NCI-H69 (cell line): Measurements from ENCODE around the gene TP53I11.

Experiments used
- DNase-seq: peaks from one replicate; lab custom pipeline; 2025; lab: John Stamatoyannopoulos, UW

TP53I11 gene

GRCh38 chr11:44978274-44978960 is 27.7 kb upstream of the TP53I11 start:
- no peak for DNase-seq

- DNase-seq: peak; percentile 66
Measured at GRCh38 chr11:44977493-44977984, 26.9 kb upstream of the TP53I11 start.

- DNase-seq: peak; percentile 33
Measured at GRCh38 chr11:44976576-44976975, 25.9 kb upstream of the TP53I11 start.

DNA sequence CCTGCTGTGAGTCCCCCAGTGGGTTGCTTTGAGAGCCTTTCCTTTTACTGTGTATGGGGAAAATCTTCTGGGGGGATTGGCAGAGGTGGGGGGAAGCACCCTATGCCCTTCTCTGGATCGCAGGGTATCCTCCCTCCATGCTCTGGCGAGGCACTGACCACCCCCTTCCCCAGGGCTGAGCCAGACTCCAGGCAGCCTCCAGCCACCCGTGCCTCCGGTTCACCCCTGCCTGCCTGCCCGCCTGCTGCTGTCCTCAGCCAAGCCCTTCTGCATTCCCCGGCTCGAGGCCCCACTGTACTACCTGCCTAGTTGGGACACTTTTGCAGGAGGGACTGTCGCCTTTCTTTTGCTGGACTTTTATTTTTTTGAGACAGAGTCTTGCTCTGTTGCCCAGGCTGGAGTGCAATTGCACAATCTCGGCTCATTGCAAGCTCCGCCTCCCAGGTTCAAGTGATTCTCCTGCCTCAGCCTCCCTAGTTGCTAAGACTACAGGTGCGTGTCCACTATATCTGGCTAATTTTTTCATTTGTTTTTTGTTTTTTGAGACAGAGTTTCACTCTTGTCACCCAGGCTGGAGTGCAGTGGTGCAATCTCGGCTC is 23.8 kb upstream of the TP53I11 start:
- DNase-seq: no peak

GRCh38 chr11:44973632-44974401 is 23.1 kb upstream of the TP53I11 start:
- peak; percentile 64 for DNase-seq

- no peak for DNase-seq
Measured at GRCh38 chr11:44972746-44973435, 22.2 kb upstream of the TP53I11 start.

GRCh38 chr11:44971185-44971584 is 20.5 kb upstream of the TP53I11 start:
- DNase-seq: no peak

DNA sequence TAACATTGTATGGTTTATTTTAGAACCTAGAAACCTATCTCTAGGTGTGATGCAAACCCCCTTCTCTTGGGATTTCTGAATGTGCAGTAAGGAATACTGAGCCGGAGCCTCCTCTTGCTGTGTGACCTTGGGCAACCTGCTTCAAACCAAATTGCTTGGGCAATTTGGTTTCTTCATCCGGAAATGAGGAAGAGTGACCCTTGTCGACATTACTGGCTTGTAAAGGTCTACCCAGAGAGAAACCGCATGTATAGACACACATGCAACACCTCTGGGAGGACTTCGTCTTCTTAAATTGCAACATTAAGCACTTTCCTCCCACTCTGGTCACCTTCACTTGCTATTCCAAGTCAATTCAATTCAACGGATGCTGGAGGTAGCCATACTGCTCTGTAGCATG is 19.6 kb upstream of the TP53I11 start:
- DNase-seq: no peak

DNA sequence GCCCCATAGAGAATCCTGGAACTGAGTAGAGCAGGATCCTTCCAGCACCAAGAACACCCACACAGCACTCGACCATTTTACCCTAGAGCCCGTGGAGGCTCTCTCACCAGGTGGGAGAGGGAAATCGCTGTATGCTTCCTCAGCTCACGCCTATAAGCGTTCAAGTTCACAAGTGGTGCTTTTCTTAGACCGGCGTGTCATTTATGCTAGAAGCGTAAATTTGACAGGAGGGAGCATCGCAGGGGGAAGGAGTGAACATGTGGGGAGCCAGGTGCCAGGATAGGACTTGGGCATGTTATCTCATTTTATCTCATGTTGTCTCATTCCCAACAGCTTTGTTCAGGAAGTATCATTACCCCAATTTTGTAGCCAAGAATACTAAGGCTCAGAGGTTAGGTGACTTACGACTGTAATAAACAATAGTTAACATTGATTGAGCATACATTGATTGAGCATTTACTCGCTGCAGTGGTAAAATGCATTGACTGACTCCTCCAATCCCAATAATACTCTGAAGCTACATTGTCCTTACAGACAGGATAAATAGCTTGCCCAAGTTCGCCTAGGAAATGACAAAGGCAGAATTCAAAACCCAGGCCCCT is 19.1 kb upstream of the TP53I11 start:
- DNase-seq: no peak

DNA sequence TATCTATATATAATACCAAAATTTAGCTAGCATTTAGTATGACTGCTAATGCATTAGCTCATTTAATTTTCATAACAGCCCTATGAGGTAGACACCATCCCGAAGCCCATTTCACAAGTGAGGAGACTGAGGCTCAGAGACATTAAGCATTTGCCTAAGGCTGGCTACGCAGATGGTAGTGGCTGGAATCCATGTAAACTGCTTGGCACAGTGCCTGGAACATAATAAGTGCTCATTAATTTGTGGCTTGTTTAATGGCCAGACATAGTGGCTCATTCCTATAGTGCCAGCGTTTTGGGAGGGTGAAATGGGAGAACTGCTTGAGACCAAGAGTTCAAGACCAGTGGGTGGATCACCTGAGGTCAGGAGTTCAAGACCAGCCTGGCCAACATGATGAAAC is 17.8 kb upstream of the TP53I11 start:
- peak; percentile 88 for DNase-seq

DNA sequence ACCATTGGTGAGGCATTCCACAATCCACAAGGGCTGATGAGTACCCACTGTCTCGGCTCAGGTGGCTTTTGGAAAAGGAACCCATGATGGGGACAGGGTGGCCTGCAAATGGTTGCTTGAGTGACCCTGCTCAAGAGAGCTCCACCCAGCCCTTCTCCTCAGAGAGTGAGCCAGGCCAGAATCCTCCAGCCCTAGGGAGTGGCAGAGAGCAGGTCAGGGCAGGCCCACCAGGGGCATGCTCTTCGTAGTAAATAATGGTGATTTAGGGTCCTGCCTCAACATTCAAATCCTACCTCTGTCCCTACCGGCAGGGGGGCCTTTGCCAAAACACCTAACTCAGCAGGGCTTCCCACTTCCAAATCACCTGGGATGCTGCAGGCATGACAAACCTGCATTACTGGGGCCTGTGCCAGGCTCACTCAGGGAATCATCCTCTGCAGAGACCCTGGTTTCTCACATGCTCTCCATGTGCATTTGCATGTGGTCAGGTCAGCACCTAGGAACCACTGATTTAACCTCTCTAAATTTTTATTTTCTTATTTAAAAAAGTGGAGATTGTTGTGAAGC is 17.3 kb upstream of the TP53I11 start:
- DNase-seq: peak; percentile 61

DNA sequence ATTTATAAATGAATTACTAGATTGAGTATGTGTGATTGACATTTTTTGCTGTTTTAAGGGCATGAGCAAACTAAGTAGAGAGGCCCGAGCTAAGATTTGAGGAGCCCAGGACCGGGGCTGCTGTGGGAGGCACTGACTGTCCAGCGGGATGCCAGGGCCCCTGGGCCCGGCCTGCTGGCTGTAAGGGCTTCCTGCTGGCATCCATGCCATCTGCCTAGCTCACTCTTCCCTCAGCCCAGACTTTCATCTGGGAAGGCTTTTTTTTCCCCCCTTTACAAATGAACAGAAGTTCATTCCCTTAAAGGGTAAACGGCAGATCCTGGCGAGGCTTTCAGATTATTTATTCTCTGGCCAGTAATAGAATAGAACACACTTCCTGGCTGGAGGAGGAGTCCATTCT is 16.0 kb upstream of the TP53I11 start:
- DNase-seq: peak; percentile 69

DNA sequence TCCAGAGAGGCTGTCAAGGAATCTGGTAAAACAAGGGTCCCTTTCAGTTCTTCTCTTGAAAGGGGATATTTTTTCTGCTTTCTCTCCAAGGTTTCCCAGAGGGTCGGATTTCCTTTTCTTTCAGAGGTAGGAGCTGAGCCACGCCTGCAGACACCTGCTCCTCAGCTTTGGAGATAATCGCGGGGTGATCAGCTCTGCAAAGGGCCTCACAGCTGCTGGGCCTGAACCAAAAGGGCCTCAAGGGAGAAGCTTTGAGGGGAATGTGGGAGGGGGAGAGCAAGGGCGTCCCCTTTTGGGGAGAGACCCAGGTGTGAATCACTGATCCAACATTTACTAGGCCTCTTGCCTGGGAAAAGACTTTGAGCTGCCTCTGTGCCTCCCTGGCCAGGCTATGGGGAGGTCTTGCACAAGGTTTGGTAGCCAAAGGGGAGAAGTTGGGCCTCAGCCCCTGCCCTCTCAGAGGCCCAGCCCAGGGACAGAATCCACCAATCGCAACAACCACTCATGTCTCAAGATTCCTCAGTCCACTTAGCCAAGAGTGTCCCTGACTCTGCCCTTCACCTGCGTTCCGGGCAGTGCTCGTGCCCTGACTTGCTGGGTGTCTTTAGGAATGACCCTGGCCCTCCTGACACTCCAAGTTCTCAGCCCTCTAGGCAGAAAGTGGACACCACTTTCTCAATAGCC is 14.0 kb upstream of the TP53I11 start:
- DNase-seq: peak; percentile 93

- DNase-seq: peak; percentile 45
Measured at GRCh38 chr11:44963948-44964347, 13.3 kb upstream of the TP53I11 start.

GRCh38 chr11:44963136-44963535 is 12.5 kb upstream of the TP53I11 start:
- DNase-seq: peak; percentile 89

DNA sequence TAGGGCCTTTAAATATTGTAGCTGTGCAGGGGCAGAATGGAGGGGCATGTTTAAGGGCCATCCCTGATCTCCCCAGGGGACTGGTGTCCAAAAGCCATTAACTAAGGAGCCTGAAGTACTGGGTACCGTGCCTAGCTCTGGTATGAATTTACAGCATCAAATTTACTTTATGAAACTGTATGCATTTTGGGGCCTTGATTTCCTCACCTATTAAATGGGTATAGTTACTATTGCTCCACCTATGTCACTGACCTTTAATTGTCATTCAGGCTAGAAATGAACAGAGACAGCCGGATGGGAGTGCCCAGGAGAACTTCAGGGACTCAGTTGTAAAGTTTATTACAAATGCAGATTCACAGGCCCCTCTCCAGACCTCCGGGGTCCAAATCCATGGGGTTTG is 11.8 kb upstream of the TP53I11 start:
- DNase-seq: peak; percentile 37

- DNase-seq: peak; percentile 52
Measured at GRCh38 chr11:44960200-44960845, 9.6 kb upstream of the TP53I11 start.

- peak; percentile 90 for DNase-seq
Measured at GRCh38 chr11:44959064-44959463, 8.4 kb upstream of the TP53I11 start.

DNA sequence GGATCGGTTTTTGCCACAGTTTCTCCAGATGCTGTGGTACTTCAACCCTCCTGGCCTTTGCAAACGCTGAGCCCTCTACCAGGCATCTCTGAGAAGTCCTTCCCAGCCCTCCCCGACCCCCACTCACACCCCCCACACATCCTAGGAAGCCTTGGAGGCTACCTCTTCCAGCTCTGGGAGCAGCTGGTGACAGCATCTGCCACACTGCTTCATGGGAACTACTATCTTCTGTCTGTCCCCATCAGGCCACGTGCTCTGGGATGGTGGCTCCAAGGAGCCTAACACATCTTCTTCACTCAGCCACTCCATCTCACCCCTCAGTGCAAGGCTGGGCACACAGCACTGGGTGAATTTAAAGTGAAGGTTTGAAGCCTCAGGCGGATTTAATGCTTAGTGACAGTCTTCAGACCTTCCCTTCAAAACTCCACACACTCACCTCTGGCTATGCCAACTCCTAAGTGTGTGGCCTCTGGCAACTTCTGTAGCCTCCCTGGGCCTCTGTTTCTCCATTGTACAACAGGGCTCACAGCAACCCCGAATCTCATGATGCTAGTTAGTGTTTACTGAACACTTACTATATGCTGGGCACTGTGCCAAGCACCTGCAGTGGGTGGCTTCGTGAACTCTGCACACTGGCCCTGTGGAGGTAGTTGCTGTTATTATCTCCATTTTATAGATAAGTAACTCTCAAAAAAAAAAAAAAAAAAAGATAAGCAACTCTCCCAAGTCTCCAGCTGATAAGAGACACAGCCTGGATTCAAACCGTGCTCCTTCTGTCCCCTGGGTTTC is 7.3 kb upstream of the TP53I11 start:
- peak; percentile 75 for DNase-seq
